Body of pancreas (tissue), 4 donors: ENCODE results near the gene SAA1.
"Not testable (repeated sequence)": the region's sequence is repeated elsewhere in the genome, so short reads cannot be mapped to it uniquely, and the experiment has no call there.

ENCODE experiments used
- CTCF ChIP-seq, 7 experiments: fragments of 450-650 bp in 4 of 7; fragments of 200-600 bp in 3 of 7; sonication (generic) in 3 of 7; IDR thresholded peaks; one replicate each; pipeline ENCODE4 v1.5.1; 2016 to 2019; ENCODE audit warnings: antibody characterized with exemption in 7 of 7
- POLR2A ChIP-seq, 3 donors: fragments of 450-650 bp; IDR thresholded peaks; one replicate each; pipeline ENCODE4 v1.6.1; 2016; ENCODE audit warnings: antibody characterized with exemption in 3 of 3, mild to moderate bottlenecking in 2 of 3

GRCh38 chr11:18269252-18269651 lies 3.2 kb downstream of the SAA1 start:
- not testable (repeated sequence) for TF ChIP-seq CTCF, POLR2A (IDR thresholded peaks at IDR 0.05)
